Progenitor cell of endocrine pancreas (in vitro differentiated cells): ENCODE data around the gene NRSN1. TPM values are rescaled to one million over a fixed set of nuclear protein-coding genes. Genes with fewer than 3 reads are reported as not detected.

Experiments
- DNase-seq: peaks from one replicate; pipeline ENCODE4 v3.0.0; 2021; ENCODE audit warnings: low spot score; ENCODE audit not compliant: unreplicated experiment
- H3K27ac Mint-ChIP-seq: 2 replicates; pipeline ENCODE4 v1.8.0; 2021; ENCODE audit warnings: mild to moderate bottlenecking, moderate library complexity, mixed read lengths
- H3K27me3 Mint-ChIP-seq: 2 replicates; pipeline ENCODE4 v1.8.0; 2021; ENCODE audit warnings: mixed read lengths
- H3K36me3 Mint-ChIP-seq: 2 replicates; pipeline ENCODE4 v1.8.0; 2022; ENCODE audit warnings: mixed read lengths; ENCODE audit not compliant: insufficient read depth
- H3K4me1 Mint-ChIP-seq: 2 replicates; pipeline ENCODE4 v1.8.0; 2021; ENCODE audit warnings: low read depth, mixed read lengths
- H3K4me3 Mint-ChIP-seq: 2 replicates; pipeline ENCODE4 v1.8.0; 2021; ENCODE audit warnings: low read depth, mild to moderate bottlenecking, moderate library complexity, mixed read lengths
- H3K9me3 Mint-ChIP-seq: 2 replicates; pipeline ENCODE4 v1.8.0; 2021; ENCODE audit warnings: low read depth, mixed read lengths
- CTCF ChIP-seq: fragments of 200-600 bp; sonication (generic); IDR thresholded peaks from one replicate; pipeline ENCODE4 v1.5.0; 2021; ENCODE audit warnings: antibody characterized with exemption, mild to moderate bottlenecking; ENCODE audit not compliant: unreplicated experiment
- total RNA-seq: library from RNA; stranded (reverse); gene quantifications from 2 replicates; pipeline ENCODE4 v1.2.1, GENCODE V29; 2021

The NRSN1 gene
- total RNA-seq, 1 donor from 2014 or later = not detected

GRCh38 chr6:24113891-24114290 is 12.1 kb upstream of the NRSN1 start:
- no peak for DNase-seq
- no peak overlapping the region for H3K4me3 Mint-ChIP-seq

DNA sequence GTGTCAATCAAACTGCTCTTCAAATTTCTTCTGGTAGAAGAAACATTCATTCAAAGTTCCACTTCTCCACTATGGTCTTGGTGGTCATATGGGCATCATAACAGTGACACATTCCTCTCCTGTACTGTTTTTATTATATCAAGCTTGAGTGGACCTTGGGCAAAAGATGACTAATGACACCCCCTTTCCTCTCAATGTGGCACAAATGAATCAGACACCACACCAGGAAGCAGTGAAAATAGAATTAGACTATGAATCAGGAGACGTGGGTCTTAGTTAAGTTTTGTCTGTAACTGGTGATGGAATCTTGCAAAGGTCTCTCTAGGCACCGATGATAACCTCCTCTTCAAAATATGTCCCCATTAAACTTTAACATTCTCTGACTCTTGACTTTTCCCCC is 9.0 kb upstream of the NRSN1 start:
- Mint-ChIP-seq H3K4me1 (no peaks in the 10 kb centered on the region), H3K27me3 (peaks cover 9% of the 10 kb centered on the region)
- no peak for TF ChIP-seq CTCF

More at GRCh38 chr6:24113891-24114290, 12.1 kb upstream of the NRSN1 start:
- Mint-ChIP-seq H3K36me3 (no peaks in the 10 kb centered on the region), H3K4me1 (no peaks in the 10 kb centered on the region), H3K9me3 (no peaks in the 10 kb centered on the region), H3K27me3 (peaks cover 5% of the 10 kb centered on the region), H3K27ac (no peak overlapping the region)
- no peak for TF ChIP-seq CTCF

DNA sequence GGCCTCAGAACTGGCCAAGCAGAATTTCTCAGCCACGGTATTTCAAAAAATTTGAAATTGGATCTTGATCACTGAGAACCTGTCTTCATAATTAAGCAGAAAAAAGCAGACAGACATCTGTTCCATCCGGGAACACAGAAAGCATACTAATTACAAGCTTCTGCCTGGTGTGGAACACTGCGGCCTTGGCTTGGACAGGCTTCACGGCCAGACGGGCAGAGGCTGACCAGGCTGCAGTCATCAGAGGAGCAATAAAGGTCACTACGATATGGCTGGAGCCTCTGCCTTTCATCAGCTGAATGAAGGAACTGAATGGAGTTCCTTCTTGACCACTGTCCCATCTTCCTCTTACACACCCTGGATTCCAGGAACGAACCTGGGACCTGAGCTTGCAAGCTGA is 3.9 kb upstream of the NRSN1 start:
- H3K4me3 Mint-ChIP-seq = no peak overlapping the region
- H3K9me3 Mint-ChIP-seq = no peaks in the 10 kb centered on the region
- peaks cover 26% of the 10 kb centered on the region for H3K27me3 Mint-ChIP-seq
- H3K36me3 Mint-ChIP-seq = no peaks in the 10 kb centered on the region
- DNase-seq = no peak
- no peak overlapping the region for H3K27ac Mint-ChIP-seq
- TF ChIP-seq CTCF = no peak
- peaks cover 6% of the 10 kb centered on the region for H3K4me1 Mint-ChIP-seq

More for the DNA sequence above, 9.0 kb upstream of the NRSN1 start:
- Mint-ChIP-seq H3K4me3 (no peak overlapping the region), H3K27ac (no peak overlapping the region), H3K36me3 (no peaks in the 10 kb centered on the region), H3K9me3 (no peaks in the 10 kb centered on the region)
- no peak for DNase-seq

DNA sequence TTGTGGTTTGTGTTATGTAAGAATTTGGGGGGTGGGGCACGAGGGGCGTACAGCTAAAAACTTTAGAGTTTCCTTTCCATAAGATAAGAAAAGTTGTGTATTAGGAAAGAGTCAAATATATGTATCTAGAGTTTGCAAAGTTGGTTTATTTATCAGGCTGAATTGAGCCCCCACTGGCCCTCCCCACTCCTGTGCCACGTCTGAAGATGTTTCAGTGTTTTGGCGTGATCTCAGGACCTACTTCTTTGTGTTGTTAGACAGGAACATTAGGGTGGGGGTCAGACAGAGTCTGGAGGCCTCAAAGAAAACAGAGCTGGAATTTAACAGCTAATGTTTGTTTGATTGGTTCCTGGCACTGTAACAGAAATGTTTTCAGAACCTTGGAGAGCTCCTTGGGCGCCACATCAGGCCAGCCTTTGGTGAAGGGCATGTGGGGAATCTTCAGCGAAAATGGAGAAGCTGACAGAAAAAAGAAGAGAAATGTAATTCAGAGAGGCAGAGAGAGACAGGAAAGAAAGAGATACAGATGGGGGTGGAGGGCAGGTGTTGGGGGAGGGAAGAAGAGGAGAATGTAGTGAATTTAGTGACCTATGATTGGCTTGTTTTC is 674 bp downstream of the NRSN1 start:
- DNase-seq = peak; percentile 60
- no peak for TF ChIP-seq CTCF
- Mint-ChIP-seq H3K36me3 (no peaks in the 10 kb centered on the region), H3K4me1 (peaks cover 6% of the 10 kb centered on the region), H3K9me3 (no peaks in the 10 kb centered on the region), H3K27ac (peak overlapping the region; percentile 2), H3K4me3 (peak overlapping the region; percentile 61), H3K27me3 (peaks cover 33% of the 10 kb centered on the region)

DNA sequence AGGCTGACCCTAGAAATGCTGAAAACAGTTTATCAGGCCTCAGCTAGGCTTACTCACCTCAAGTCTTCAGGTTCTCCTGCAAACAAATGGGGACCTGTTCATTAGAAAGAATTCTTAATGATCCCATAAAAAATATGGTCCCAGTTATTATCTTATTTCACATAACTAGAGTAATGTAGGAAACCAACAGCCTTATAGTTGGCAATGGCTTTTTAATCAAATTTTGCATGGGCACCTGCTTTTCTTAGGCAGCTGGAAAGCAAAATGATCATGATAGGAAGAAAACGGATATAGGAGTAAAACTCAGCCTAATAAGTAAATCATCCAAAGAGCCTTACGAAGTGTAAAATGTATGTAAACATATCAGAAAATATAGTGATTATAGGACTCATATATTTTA is 1.3 kb downstream of the NRSN1 start:
- H3K4me1 Mint-ChIP-seq = peaks cover 6% of the 10 kb centered on the region
- peaks cover 33% of the 10 kb centered on the region for H3K27me3 Mint-ChIP-seq
- no peak for DNase-seq
- no peak overlapping the region for H3K27ac Mint-ChIP-seq
- TF ChIP-seq CTCF = no peak
- H3K36me3 Mint-ChIP-seq = no peaks in the 10 kb centered on the region
- no peak overlapping the region for H3K4me3 Mint-ChIP-seq
- H3K9me3 Mint-ChIP-seq = no peaks in the 10 kb centered on the region
